ENCODE results near the gene NRL.

NRL gene

DNA sequence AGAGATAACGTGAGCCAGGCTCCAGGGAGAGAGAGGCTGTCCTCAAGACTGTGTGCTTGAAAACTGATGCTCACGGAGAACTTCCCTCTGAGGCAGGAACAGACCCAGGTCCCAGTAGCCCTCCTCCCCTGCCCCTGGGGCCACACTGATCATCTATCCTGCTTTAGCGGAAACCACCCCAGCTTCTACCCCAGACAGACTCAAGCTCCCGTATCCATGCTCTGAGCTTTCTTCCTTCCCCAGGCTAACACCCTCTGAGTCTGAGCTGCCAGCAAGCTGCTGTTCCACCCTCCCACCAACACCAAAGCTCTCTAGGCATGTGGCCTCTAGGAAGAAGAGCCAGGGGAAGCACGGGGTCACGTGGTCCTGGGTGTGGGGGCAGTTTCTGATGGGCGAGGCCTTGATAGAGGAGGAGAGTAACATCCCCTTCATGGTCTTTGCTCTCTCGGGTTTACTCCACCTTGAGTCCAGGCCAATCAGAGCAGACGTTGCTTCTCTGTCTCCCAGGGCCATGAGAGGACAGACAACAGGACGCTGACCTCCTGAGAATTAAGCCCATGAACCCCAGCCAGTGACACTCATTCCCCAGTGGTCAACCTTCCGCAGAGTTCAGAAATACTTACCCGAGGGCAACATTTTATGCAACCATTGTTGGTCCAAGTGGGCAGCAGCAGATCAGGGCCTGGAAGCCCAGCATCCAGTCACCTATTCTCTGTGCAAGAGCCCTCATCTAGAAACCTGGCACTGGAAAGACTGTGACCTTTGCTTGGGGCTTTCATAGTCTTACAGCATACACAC, 19.3 kb downstream of the NRL start:
- H4K20me1 ChIP-seq (ENCODE audit: insufficient read depth, low read length) = no peaks in the 10 kb centered on the region
- H3K79me2 ChIP-seq (ENCODE audit: low read length) = peaks cover 5% of the 10 kb centered on the region; the same call in 1 of the 2 replicates
- no peaks in the 10 kb centered on the region for H3F3A ChIP-seq (ENCODE audit: insufficient read depth, low read length)
- H3K27ac ChIP-seq (ENCODE audit: low read length) = no peak overlapping the region
- H3K27me3 ChIP-seq (replicated peaks; ENCODE audit: insufficient read depth, low read length) = no peaks in the 10 kb centered on the region
- H3K9ac ChIP-seq (ENCODE audit: low read length) = no peak overlapping the region; the same call in 1 of the 2 replicates
- TF ChIP-seq, protein P1, sequence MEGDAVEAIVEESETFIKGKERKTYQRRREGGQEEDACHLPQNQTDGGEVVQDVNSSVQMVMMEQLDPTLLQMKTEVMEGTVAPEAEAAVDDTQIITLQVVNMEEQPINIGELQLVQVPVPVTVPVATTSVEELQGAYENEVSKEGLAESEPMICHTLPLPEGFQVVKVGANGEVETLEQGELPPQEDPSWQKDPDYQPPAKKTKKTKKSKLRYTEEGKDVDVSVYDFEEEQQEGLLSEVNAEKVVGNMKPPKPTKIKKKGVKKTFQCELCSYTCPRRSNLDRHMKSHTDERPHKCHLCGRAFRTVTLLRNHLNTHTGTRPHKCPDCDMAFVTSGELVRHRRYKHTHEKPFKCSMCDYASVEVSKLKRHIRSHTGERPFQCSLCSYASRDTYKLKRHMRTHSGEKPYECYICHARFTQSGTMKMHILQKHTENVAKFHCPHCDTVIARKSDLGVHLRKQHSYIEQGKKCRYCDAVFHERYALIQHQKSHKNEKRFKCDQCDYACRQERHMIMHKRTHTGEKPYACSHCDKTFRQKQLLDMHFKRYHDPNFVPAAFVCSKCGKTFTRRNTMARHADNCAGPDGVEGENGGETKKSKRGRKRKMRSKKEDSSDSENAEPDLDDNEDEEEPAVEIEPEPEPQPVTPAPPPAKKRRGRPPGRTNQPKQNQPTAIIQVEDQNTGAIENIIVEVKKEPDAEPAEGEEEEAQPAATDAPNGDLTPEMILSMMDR (IDR thresholded peaks at IDR 0.05; ENCODE audit: low read length) = no peak
- TF ChIP-seq EZH2phosphoT487 (IDR thresholded peaks at IDR 0.05; ENCODE audit: low read length) = no peak
- no peak for TF ChIP-seq EZH2 (optimal IDR thresholded peaks at IDR 0.05; ENCODE audit: low read depth, low read length)
- H3K9me2 ChIP-seq (replicated peaks; ENCODE audit: insufficient read depth, low read length) = no peaks in the 10 kb centered on the region
- no peak for DNase-seq
- H3K36me3 ChIP-seq (replicated peaks; ENCODE audit: insufficient read depth, low read length) = no peaks in the 10 kb centered on the region
- no peak overlapping the region for H2AFZ ChIP-seq (ENCODE audit: low read length)
- H3K9me3 ChIP-seq (replicated peaks; ENCODE audit: insufficient read depth, low read length) = no peaks in the 10 kb centered on the region
- H3K4me1 ChIP-seq (ENCODE audit: low read length) = no peaks in the 10 kb centered on the region
- H3K4me2 ChIP-seq (ENCODE audit: low read depth, low read length) = peak overlapping the region; percentile 76; the same call in 1 of the 2 replicates
- peak overlapping the region; percentile 62 for H3K4me3 ChIP-seq (ENCODE audit: low read length)

DNA sequence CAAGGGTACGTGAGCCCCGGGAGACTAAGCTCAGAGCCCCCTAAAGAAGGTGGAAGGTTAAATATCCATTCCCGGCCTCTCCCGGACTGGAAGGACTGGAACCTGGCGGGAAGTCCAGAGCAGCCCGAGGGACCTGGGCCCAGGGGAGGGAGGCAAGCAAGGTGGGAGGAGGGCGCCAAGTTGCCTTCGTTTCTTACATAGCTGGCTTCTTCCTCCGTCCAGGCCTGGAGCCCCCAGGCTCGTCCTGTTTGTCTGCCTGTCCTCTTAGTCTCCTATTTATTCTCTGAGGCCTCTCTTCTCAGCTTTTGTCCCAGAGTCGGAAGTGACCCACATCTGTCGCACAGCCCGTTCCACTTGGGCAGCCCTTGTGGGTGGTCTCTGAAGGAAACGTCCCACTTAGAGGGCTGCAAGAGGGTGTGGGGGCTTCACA, 19.9 kb downstream of the NRL start:
- Histone ChIP-seq H3K27ac (ENCODE audit: low read length) (peak overlapping the region; percentile 36; the same call in 1 of the 2 replicates), H3K4me1 (ENCODE audit: low read length) (no peaks in the 10 kb centered on the region), H3K9me2 (replicated peaks; ENCODE audit: insufficient read depth, low read length) (no peaks in the 10 kb centered on the region), H4K20me1 (ENCODE audit: insufficient read depth, low read length) (no peaks in the 10 kb centered on the region), H2AFZ (ENCODE audit: low read length) (peak overlapping the region; percentile 89), H3K4me3 (ENCODE audit: low read length) (peak overlapping the region; percentile 62), H3K27me3 (replicated peaks; ENCODE audit: insufficient read depth, low read length) (no peaks in the 10 kb centered on the region), H3F3A (ENCODE audit: insufficient read depth, low read length) (no peaks in the 10 kb centered on the region), H3K9me3 (replicated peaks; ENCODE audit: insufficient read depth, low read length) (no peaks in the 10 kb centered on the region), H3K4me2 (ENCODE audit: low read depth, low read length) (peak overlapping the region; percentile 76; the same call in 1 of the 2 replicates), H3K79me2 (ENCODE audit: low read length) (peaks cover 5% of the 10 kb centered on the region; the same call in 1 of the 2 replicates), H3K36me3 (replicated peaks; ENCODE audit: insufficient read depth, low read length) (no peaks in the 10 kb centered on the region), H3K9ac (ENCODE audit: low read length) (peak overlapping the region; percentile 66)
- DNase-seq = no peak
- TF ChIP-seq, protein P1 (IDR thresholded peaks at IDR 0.05; ENCODE audit: low read length) = no peak
- TF ChIP-seq EZH2 (optimal IDR thresholded peaks at IDR 0.05; ENCODE audit: low read depth, low read length) (no peak), EZH2phosphoT487 (IDR thresholded peaks at IDR 0.05; ENCODE audit: low read length) (no peak)

DNA sequence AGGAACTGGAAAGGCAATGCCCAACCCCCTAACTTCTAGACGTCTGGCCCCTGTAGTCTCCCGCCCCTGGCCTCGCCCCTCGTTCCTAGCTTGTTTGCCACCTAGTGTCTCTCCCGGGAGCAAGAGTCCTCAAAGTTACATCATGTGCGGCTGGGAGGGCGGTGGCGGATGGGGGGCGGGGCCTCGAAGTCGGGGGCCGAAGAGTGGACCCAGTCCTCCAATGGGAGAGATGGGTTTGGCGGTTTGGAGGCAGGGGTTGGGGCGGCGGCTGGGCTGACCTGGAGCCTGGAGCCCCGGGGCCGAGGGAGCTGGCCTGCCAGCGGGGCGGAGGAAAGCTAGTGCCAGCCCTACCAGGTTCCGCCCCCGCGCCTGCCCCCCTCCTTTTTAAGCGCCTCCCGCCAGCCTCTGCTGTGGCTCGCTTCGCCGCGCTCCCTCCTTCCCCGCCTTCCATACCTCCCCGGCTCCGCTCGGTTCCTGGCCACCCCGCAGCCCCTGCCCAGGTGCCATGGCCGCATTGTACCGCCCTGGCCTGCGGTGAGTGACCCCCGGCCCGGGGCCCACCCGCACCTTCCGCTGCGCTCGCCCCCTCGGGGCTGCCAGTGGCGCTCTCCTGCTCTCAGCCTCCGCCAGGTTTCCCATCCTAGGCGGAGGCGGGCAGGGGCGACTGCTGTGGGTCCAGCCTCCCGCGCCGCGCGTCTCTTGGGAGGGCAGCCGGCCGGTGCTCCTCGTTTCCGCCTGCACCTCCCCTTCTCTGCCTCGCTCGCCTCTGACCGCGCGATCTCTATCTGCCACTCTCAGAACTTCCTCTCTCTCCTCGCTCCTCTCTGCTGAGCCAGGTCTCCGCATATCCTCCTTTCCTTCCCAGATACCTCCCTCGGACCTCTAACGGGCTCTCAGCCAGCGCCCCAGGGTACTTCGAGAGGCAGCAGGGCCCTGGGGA, 20.6 kb downstream of the NRL start, which contains the start of gene PCK2:
PCK2 (plus strand) TSS at position 411 of the 940 bp plus-strand sequence; CDS start at position 506, 95 bp downstream.
- H3K4me1 ChIP-seq (ENCODE audit: low read length) = no peaks in the 10 kb centered on the region
- no peaks in the 10 kb centered on the region for H3K9me2 ChIP-seq (replicated peaks; ENCODE audit: insufficient read depth, low read length)
- H3K9ac ChIP-seq (ENCODE audit: low read length) = peak within 1 kb of the TSS; percentile 66
- no peak for TF ChIP-seq EZH2 (optimal IDR thresholded peaks at IDR 0.05; ENCODE audit: low read depth, low read length)
- peak within 1 kb of the TSS; percentile 62 for H3K4me3 ChIP-seq (ENCODE audit: low read length)
- H3K27ac ChIP-seq (ENCODE audit: low read length) = peak within 1 kb of the TSS; percentile 36; the same call in 1 of the 2 replicates
- peak within 1 kb of the TSS; percentile 76; the same call in 1 of the 2 replicates for H3K4me2 ChIP-seq (ENCODE audit: low read depth, low read length)
- no peaks in the 10 kb centered on the region for H3K36me3 ChIP-seq (replicated peaks; ENCODE audit: insufficient read depth, low read length)
- no peaks in the 10 kb centered on the region for H3K9me3 ChIP-seq (replicated peaks; ENCODE audit: insufficient read depth, low read length)
- H4K20me1 ChIP-seq (ENCODE audit: insufficient read depth, low read length) = no peaks in the 10 kb centered on the region
- H3K27me3 ChIP-seq (replicated peaks; ENCODE audit: insufficient read depth, low read length) = no peaks in the 10 kb centered on the region
- peak within 1 kb of the TSS; percentile 89 for H2AFZ ChIP-seq (ENCODE audit: low read length)
- peaks cover 5% of the 10 kb centered on the region; the same call in 1 of the 2 replicates for H3K79me2 ChIP-seq (ENCODE audit: low read length)
- peak; percentile 49 for DNase-seq
- H3F3A ChIP-seq (ENCODE audit: insufficient read depth, low read length) = no peaks in the 10 kb centered on the region

Measured in MM.1S (cell line).